Cortex of kidney (tissue), 1 donor: ENCODE results near the gene SLC29A1.
"Not testable (repeated sequence)": the region's sequence is repeated elsewhere in the genome, so short reads cannot be mapped to it uniquely, and the experiment has no call there.

ENCODE experiments used
- DNase-seq: peaks from one replicate; lab custom pipeline; 2025; lab: John Stamatoyannopoulos, UW

Gene SLC29A1

DNA sequence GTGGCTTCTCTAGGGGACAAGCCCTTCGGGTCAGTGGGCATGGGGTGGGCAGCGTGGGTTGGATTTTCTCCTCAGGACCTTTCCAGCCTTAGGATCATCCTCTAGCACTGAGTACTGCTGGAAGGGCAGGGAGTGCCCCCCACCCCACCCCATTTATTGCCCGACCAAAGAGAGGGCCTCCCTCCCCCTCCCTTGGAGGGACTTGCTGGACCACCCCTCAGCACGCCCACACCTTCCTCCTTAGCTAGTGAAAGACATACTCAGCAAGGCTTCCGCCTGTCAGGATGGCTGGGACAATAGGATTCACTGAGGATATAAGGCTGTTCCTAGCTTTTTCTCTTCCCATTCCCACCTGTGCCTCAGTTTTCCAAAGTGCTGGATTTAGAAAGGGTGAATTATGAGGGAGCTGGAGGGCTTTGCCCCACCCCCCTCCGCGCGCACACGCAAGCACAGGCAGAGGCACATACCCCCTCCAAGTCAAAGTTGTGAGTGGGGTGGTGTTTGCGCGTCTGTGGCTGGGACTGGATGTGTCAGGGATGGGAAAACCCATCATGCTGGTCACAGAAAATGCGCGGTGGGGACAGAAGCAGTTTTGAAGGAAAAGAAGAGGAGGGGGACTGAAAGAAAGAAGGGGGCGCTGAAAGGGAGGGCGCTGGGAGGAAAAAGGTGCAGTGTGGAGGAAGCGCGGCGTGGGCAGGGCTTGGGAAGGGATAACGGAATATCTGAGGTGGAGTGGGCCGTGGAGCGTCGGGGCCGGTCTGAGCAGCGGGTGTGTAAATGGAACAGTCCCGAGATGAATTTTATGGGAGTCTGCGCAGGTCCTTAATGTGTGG is 693 bp upstream of the SLC29A1 start:
- DNase-seq = no peak

DNA sequence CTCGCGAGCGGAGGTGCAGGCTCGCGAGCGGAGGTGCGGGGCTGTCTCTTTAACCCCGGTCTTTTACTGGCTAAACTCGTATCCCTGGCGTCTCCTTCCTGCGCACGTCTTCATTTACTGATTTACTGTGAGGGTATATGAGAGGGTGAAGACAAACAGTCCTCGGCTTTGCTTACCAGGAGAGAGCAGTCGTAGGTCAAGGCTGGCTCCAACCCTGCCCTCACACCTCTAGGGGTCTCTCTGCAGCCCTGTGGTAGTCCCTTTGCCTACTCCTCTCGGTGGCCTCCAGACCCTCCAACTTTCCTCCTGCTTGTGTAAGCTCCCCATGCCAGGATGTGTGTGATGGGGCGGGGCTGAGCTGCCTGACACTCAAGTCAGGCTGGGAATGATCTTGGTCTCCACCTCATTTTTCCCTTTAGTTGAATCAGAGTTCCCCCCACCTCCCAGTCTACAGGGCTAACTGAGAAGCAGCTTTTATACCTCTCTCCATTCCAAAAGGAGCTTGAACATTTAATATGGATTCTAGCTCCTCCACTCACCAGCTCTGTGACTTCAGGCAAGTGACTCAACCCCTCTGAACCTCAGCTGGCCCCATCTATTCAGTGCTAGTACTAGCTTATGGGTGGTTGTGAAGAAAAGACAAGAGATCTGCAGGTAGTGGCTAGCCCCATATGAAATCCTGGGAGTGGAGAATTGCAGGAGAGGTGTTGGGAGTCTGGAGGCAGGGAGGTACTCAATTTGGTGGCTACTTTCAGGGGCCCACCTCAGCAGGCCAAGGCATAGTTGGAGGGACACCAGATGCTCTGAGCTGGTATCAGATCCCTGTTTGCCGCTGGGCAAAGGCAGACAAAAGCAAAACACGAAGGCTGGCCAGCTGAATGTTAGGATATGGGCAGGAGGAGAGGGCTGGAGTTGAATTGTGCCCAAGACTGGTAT is 902 bp downstream of the SLC29A1 start:
- DNase-seq = no peak

DNA sequence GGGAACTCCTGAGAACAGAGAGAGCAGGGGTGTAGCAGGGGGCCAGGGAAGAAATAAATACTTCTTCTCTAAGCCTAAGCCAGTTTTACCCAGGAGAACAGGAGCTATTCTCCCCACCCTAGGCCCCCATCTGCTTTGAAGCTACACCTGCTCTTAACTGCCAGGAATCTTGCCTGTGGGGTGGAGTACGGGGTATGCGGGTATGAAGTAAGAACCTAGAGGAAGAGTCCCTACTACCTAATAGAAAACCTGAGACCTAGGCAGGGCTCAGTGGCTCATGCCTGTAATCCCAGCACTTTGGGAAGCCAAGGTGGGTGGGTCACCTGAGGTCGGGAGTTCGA is 1.5 kb downstream of the SLC29A1 start:
- no peak for DNase-seq

DNA sequence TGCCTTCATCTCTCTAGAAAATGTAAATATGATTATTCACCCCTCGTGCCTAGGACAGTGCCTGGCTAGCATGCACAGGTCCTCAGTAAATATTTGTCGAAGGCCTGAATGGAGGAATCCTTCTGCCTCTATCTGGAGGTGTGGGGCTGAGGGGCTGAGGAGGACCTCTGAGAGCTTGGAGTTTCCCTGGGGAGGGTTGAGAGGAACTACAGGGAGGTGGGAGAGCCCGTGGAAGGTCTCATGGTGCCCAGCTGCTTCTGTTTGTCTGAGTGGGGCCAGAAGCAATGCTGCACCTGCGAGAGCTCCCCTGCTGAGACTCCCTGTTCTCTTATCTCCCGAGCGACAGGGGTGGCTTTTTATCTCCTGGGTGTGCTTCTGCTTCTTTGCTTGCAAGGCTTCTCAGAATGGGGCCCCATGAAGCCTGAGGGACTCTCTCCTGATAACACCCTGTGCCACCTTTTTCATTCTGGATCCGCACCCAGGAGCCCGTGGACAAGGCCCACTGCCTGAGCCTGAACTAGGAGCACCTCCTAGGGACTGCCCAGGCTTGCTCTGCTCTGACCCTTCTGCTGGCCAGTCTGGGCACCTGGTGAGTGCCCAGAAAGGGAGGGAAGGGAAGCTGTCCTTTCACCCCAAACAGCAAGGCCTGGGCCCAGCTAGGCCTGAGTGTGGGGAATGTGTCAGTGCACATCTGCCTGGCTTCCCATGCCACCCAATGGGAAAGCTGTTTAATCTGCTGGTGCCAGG is 2.4 kb downstream of the SLC29A1 start:
- no peak for DNase-seq

DNA sequence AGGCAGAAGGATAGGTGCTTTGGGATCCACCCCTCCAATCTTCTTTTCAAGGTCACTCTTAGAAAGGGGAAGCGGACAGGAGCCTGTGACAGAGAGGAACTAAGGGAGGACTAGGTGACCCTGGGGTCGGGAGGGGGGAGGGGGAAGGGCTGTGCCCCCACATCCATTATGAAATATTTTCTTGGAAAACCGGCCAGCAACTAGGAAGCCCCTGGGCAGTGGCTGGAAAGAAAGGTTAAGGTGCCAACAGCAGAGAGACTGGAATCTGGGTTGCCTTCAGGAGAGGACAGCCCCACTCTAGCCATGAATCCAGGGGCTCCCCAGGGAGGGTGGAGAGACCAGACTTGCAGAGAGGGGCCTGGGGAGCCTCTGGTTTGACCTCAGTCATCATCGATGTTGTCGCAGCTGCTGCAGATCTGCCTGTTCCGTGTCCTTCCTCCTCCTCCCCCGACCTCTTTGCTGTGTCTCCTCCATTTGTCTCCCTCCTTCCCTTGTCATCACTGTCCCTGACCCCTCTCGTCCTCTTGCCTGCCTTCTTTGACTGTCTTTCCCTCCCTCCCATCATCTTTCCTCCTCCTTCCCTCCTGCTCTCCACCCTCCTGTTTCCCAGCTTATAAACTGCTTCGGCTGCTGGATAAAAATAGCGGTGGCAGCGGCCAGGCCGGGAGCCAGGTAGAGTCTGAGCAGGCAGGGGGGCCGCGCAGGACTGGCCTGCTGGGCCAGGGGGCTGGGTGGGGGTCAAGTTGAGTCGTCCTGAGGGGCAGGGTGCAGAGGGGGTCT is 3.2 kb downstream of the SLC29A1 start:
- DNase-seq = no peak

DNA sequence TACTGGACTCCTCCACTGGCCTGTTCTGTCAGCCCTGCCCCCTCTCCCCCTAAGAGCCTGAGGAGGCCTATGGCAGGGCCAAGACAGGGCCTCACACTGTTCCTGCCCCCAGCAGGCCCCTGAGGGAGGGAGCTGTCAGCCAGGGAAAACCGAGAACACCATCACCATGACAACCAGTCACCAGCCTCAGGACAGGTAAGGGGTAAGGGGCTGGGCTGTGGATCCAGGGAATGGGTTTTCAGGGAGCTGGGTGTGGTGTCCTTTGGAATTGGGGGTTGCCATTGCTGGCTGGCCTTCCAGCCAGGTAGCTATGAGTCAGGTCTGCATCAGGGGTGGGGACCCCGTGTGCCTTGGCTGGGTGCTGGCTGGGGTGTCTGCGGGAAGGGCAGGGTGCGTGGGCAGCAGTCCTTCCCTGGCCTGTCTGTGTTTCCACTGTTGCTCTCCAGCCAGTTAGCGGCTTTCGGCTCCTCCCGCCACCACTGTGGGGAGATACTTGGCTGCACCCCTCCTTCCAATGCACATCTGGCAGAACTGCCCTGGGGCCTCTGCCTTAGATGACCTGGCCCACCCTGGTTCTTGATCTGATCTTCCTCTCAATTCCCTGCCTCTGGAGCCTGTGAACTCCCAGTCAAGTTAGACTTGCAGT is 3.9 kb downstream of the SLC29A1 start:
- DNase-seq = no peak

DNA sequence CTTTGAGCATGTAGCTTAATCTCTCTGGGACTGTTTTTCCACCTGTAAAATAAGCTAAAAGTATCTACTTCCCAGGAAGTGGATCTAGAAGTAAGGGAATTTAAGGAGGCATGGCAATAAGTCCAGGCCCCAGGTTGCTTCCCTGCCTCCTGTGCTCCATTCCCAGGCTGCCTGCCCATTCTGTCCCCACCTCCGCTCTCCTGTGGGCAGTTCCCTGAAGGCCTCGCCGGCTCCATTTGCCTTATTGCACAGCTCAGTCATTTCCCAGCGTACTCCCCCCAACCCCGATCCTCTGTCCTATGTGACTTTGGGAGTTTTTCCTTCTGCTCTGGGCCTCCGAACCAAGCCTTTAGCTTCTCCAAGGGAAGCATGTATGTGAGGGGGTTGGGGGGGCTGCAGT is 4.6 kb downstream of the SLC29A1 start:
- DNase-seq = no peak

DNA sequence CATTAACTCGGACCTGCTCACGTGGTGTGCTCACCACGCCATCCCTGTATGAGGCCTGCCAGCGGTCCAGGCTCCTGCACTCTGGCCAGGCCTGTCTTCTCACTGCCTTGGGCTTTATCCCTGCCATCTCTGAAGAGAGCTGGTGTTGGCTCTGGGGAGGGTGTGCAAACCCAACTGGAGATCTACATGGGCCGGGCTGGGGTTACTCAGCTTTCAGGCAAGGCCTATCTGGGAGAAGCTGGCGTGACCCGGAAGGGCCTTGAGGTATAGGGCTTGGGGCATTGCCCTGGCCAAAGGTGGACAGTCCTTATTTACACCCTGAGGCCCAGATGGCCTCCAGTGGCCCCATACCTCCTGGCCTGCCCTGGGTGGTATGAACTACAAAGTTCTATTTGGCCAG is 5.0 kb downstream of the SLC29A1 start:
- no peak for DNase-seq

DNA sequence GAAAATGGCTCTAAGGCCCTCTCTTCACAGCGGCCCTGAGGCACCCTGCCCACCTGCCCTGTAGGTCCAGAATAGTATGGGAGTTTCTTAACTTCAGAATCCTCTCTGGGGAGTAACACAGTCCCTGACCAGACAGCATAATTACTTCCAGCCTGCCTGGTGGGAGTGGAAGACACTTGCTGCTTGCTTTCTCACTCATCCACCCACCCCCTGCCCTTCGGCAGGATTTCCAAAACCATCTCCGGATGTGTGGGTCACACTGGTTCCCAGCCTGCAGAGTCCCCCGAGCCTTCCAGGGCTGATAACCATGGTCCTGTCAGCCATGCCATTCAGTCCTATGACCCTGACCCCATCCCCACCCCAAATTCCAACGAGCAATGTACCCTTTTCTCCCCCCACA is 5.4 kb downstream of the SLC29A1 start:
- DNase-seq = no peak

DNA sequence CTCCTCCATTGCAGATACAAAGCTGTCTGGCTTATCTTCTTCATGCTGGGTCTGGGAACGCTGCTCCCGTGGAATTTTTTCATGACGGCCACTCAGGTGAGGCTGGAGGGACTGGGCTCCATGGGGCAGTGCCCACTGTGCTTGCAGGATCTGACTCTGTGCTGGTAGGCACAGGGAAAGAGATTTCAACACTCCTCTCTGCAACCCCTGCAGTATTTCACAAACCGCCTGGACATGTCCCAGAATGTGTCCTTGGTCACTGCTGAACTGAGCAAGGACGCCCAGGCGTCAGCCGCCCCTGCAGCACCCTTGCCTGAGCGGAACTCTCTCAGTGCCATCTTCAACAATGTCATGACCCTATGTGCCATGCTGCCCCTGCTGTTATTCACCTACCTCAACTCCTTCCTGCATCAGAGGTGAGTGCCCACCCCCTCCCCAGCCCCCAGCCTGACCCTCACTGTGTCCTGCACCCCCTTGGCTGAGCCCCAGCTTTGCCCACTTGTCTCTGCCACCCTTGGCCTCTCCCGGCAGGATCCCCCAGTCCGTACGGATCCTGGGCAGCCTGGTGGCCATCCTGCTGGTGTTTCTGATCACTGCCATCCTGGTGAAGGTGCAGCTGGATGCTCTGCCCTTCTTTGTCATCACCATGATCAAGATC is 6.1 kb downstream of the SLC29A1 start:
- DNase-seq = no peak

DNA sequence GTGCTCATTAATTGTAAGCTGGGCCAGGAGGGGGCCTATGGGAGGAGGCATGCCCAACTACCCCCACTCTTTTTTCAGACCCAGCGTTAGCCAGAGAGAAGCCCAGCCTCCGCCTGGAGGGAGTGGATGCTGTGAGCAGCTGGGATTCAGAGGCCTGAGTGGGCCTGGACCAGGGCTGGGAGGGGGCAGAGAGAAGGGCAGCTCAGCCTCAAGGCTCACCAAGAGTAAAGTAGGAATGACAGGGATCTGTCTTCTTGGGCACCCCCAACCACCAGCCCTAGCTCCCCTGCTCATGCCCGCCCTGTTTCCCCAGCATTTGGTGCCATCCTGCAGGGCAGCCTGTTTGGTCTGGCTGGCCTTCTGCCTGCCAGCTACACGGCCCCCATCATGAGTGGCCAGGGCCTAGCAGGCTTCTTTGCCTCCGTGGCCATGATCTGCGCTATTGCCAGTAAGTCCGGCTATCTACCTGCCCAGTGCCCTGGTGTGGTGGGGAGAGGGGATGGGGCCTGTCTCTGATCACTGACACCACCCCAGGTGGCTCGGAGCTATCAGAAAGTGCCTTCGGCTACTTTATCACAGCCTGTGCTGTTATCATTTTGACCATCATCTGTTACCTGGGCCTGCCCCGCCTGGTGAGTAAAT is 6.8 kb downstream of the SLC29A1 start:
- DNase-seq = no peak

DNA sequence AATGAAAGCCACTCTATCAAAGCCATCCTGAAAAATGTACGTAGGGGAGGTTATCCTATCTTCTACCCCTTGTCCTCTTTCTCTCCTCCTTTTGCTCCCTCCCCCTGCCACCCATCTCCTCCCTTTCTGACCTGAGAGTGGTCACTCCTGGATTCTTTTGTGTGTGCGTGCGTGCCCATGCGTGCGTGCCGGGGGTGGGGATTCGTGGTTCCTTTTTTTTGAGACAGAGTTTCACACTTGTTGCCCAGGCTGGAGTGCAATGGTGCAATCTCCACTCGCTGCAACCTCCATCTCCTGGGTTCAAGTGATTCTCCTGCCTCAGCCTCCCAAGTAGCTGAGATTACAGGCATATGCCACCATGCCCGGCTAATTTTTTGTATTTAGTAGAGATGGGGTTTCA is 8.0 kb downstream of the SLC29A1 start:
- not testable (repeated sequence) for DNase-seq

DNA sequence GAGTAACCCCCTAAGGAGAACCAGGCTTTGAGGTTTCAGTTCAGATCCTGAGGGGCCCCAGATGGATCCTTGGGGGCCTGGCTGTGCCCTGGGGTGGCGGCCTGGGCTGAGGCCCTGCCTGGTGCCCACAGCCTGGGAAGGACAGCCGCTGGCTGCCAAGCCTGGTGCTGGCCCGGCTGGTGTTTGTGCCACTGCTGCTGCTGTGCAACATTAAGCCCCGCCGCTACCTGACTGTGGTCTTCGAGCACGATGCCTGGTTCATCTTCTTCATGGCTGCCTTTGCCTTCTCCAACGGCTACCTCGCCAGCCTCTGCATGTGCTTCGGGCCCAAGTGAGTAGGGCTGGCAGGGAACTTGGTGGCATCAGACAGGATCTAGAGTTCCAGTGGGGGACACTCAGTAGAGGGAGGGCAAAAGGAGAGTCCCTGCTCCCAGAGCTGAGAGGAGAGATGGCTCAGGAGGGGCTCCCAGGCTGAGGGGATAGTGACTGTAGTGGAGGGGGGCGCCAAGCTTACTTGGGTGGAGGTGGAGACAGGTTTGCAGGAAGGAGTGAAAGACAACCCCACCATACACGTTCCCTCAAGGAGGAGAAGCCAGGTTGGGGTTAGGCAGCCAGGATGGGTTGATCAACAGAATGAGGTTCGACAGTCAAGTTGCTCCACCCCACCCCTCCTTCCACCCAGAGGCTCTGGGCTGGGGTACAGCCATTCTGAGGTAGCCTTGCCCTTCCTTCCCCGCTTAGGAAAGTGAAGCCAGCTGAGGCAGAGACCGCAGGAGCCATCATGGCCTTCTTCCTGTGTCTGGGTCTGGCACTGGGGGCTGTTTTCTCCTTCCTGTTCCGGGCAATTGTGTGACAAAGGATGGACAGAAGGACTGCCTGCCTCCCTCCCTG is 9.5 kb downstream of the SLC29A1 start:
- no peak for DNase-seq

DNA sequence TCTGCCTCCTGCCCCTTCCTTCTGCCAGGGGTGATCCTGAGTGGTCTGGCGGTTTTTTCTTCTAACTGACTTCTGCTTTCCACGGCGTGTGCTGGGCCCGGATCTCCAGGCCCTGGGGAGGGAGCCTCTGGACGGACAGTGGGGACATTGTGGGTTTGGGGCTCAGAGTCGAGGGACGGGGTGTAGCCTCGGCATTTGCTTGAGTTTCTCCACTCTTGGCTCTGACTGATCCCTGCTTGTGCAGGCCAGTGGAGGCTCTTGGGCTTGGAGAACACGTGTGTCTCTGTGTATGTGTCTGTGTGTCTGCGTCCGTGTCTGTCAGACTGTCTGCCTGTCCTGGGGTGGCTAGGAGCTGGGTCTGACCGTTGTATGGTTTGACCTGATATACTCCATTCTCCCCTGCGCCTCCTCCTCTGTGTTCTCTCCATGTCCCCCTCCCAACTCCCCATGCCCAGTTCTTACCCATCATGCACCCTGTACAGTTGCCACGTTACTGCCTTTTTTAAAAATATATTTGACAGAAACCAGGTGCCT is 10.2 kb downstream of the SLC29A1 start:
- no peak for DNase-seq

DNA sequence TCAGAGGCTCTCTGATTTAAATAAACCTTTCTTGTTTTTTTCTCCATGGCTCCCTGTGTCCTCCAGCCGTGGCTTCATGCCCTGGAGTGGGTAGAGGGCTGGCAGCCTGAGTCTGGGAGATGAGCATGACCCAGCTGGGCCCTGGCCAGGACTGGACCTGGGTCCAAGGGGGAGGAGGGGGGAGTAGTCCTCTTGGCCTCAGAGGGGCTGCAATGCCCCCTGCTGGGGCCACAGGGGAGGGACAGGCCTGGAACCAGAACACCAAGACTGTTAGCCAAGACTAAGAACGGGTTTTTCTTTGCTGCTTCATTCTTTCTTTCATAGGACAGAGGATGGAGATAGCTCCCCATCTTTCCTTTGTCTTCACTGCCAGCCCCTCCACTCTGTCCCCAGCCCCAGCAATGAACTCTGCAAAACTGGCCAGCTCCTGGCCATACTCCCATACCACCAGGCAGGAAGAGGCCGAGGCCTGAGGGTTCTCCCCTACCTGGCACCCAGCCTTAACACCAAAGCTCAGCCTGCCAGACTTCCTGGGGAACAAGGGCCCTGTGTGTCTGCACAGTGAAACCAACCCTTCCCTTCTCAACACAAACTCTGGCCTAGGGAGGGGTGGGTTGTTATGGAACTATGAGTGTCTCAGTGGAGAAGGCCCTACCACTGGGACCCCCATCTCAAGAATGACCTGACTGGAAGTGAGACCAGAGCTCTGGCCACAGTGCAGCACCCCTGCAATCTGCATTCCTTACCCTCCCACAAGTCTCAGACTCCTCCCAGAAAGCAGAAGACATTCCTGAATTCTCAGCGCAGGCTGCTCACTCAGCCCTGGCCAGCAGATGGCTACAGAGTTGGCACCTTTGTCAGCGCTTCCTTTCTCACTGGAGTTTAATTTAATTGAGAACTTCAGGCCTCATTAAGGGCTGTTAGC is 11.0 kb downstream of the SLC29A1 start:
- no peak for DNase-seq

DNA sequence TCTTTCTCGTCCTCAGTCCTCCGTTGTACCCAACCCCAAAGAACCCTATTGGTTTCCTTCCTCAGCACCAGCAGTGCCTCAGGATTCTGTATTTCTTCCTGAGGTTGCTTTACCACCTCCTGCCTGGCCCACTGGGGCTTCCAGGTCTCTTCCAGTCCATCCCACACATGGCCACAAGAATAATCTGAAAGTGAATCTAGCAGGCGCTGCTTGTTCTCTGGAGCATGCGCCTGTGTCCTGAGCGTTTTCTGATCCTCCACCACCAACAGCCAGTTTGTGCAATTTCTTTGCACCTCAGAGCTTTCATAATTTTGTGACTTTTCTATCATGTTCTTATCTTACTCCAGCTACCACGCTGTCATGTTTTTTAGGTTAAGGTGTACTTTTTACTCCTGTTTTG is 11.9 kb downstream of the SLC29A1 start:
- DNase-seq = no peak

DNA sequence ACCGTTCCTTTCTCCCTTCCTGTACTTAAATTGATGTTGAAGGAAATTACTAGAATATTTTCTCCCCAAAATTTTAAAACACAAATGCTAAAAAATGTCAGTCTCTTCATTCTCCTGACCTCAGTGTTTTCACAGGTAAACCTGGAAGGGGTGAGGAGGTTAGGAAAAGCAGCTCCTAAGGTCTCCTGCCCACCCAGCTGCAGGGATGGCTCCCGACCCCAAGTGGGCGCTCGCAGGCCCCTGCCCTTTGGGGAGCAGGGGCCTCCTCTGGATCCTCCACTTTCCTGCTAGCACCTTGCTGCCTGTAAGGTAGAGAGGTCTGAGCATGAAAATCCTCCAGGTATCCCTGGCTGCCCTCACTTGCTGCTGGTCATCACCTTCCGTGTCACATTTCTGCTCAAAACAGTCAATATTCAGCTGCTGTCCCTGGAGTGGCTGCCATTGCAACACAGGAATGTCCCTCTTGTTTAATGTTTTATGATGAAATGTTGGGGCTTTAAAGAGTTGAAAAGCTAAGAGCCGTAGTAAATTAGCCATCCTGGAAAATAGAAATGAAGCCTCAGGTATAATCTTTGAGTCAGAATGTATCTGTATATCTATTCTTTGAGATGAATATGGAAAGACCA is 12.6 kb downstream of the SLC29A1 start:
- DNase-seq = no peak
